ENCODE measurements around the gene NDUFS1.

DNA sequence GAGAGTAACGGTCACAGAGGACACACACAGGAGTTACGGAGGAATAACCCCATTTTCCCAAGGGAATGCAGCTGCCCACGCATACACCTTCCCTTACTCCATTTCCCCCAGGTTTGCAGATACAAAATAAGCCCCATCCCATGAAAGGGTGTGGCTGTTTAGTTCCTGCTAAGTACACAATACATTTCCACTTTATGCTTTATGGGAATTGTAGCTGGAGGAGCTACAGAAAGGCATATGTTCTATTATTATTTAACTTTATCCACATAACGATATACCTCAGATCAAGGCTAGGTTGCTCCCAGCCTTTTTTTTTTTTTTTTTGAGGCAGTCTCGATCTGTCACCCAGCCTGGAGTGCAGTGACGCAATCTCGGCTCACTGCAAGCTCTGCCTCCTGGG is 50.5 kb downstream of the NDUFS1 start:
- TF ChIP-seq, protein P1, sequence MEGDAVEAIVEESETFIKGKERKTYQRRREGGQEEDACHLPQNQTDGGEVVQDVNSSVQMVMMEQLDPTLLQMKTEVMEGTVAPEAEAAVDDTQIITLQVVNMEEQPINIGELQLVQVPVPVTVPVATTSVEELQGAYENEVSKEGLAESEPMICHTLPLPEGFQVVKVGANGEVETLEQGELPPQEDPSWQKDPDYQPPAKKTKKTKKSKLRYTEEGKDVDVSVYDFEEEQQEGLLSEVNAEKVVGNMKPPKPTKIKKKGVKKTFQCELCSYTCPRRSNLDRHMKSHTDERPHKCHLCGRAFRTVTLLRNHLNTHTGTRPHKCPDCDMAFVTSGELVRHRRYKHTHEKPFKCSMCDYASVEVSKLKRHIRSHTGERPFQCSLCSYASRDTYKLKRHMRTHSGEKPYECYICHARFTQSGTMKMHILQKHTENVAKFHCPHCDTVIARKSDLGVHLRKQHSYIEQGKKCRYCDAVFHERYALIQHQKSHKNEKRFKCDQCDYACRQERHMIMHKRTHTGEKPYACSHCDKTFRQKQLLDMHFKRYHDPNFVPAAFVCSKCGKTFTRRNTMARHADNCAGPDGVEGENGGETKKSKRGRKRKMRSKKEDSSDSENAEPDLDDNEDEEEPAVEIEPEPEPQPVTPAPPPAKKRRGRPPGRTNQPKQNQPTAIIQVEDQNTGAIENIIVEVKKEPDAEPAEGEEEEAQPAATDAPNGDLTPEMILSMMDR (IDR thresholded peaks at IDR 0.05) = no peak
- no peak for TF ChIP-seq POLR2AphosphoS5 (IDR thresholded peaks at IDR 0.05; ENCODE audit: low read depth, low read length)
- TF ChIP-seq NFIC (IDR thresholded peaks at IDR 0.05; ENCODE audit: borderline replicate concordance) = no peak
- no peak for TF ChIP-seq MAX (IDR thresholded peaks at IDR 0.05; ENCODE audit: low read depth)
- TF ChIP-seq SMC3 (IDR thresholded peaks at IDR 0.05; ENCODE audit: low read depth, low read length) = no peak
- no peak for TF ChIP-seq RAD21 (IDR thresholded peaks at IDR 0.05; ENCODE audit: low read length)
- TF ChIP-seq, protein P2, sequence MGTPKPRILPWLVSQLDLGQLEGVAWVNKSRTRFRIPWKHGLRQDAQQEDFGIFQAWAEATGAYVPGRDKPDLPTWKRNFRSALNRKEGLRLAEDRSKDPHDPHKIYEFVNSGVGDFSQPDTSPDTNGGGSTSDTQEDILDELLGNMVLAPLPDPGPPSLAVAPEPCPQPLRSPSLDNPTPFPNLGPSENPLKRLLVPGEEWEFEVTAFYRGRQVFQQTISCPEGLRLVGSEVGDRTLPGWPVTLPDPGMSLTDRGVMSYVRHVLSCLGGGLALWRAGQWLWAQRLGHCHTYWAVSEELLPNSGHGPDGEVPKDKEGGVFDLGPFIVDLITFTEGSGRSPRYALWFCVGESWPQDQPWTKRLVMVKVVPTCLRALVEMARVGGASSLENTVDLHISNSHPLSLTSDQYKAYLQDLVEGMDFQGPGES (IDR thresholded peaks at IDR 0.05; ENCODE audit: low read depth, low read length) = no peak
- no peak for TF ChIP-seq JUND (IDR thresholded peaks at IDR 0.05)
- no peak for TF ChIP-seq GABPA (IDR thresholded peaks at IDR 0.05; ENCODE audit: low read depth)
- TF ChIP-seq EZH2phosphoT487 (IDR thresholded peaks at IDR 0.05; ENCODE audit: borderline replicate concordance, low read depth) = no peak

All from SK-N-SH (cell line).